ENCODE results near the gene RSPH6A. TPM values are rescaled to one million over a fixed set of nuclear protein-coding genes. Genes with fewer than 3 reads are reported as not detected.

RSPH6A gene
- total RNA-seq, 1 experiment from 2014 or later = not detected

GRCh38 chr19:45842198-45842597 lies 27.1 kb upstream of the RSPH6A start:
- H3K4me3 ChIP-seq = no peak overlapping the region
- H3K9me3 ChIP-seq (replicated peaks) = no peaks in the 10 kb centered on the region
- H3K4me1 ChIP-seq (replicated peaks) = no peaks in the 10 kb centered on the region
- H3K27me3 ChIP-seq (replicated peaks) = no peaks in the 10 kb centered on the region
- no peak for DNase-seq (ENCODE audit: low read depth in 1 of 2, low spot score in 2 of 2)
- H3K36me3 ChIP-seq = peaks cover 82% of the 10 kb centered on the region
- H3K27ac ChIP-seq = no peak overlapping the region

- peaks cover 90% of the 10 kb centered on the region for H3K36me3 ChIP-seq
- no peak overlapping the region for H3K27ac ChIP-seq
- H3K4me3 ChIP-seq = no peak overlapping the region
- DNase-seq (ENCODE audit: low read depth in 1 of 2, low spot score in 2 of 2) = no peak
- H3K27me3 ChIP-seq (replicated peaks) = no peaks in the 10 kb centered on the region
- H3K9me3 ChIP-seq (replicated peaks) = no peaks in the 10 kb centered on the region
- H3K4me1 ChIP-seq (replicated peaks) = no peaks in the 10 kb centered on the region
These were observed 19.9 kb upstream of the RSPH6A start for GRCh38 chr19:45834970-45835369.

- no peaks in the 10 kb centered on the region for H3K9me3 ChIP-seq (replicated peaks)
- no peak for DNase-seq (ENCODE audit: low read depth in 1 of 2, low spot score in 2 of 2)
- H3K4me1 ChIP-seq (replicated peaks) = no peaks in the 10 kb centered on the region
- no peaks in the 10 kb centered on the region for H3K27me3 ChIP-seq (replicated peaks)
- H3K36me3 ChIP-seq = peaks cover 96% of the 10 kb centered on the region
- no peak overlapping the region for H3K27ac ChIP-seq
- H3K4me3 ChIP-seq = no peak overlapping the region
These were observed 13.8 kb upstream of the RSPH6A start for GRCh38 chr19:45828945-45829344.

- Histone ChIP-seq H3K4me3 (no peak overlapping the region), H3K9me3 (replicated peaks) (no peaks in the 10 kb centered on the region), H3K4me1 (replicated peaks) (no peaks in the 10 kb centered on the region), H3K36me3 (peaks cover 94% of the 10 kb centered on the region), H3K27me3 (replicated peaks) (no peaks in the 10 kb centered on the region), H3K27ac (no peak overlapping the region)
- DNase-seq (ENCODE audit: low read depth in 1 of 2, low spot score in 2 of 2) = no peak
These were observed 13.4 kb upstream of the RSPH6A start for GRCh38 chr19:45828523-45828922.

GRCh38 chr19:45827459-45828093 lies 12.5 kb upstream of the RSPH6A start:
- H3K36me3 ChIP-seq = peaks cover 96% of the 10 kb centered on the region
- no peaks in the 10 kb centered on the region for H3K4me1 ChIP-seq (replicated peaks)
- no peaks in the 10 kb centered on the region for H3K9me3 ChIP-seq (replicated peaks)
- H3K4me3 ChIP-seq = no peak overlapping the region
- DNase-seq (ENCODE audit: low read depth in 1 of 2, low spot score in 2 of 2) = no peak
- no peak overlapping the region for H3K27ac ChIP-seq
- no peaks in the 10 kb centered on the region for H3K27me3 ChIP-seq (replicated peaks)

GRCh38 chr19:45826934-45827333 lies 11.8 kb upstream of the RSPH6A start:
- H3K4me1 ChIP-seq (replicated peaks) = no peaks in the 10 kb centered on the region
- H3K36me3 ChIP-seq = peaks cover 94% of the 10 kb centered on the region
- DNase-seq (ENCODE audit: low read depth in 1 of 2, low spot score in 2 of 2) = no peak
- H3K27ac ChIP-seq = no peak overlapping the region
- no peaks in the 10 kb centered on the region for H3K9me3 ChIP-seq (replicated peaks)
- no peak overlapping the region for H3K4me3 ChIP-seq
- no peaks in the 10 kb centered on the region for H3K27me3 ChIP-seq (replicated peaks)

GRCh38 chr19:45825917-45826893 lies 11.1 kb upstream of the RSPH6A start:
- Histone ChIP-seq H3K4me3 (no peak overlapping the region), H3K9me3 (replicated peaks) (no peaks in the 10 kb centered on the region), H3K27ac (no peak overlapping the region), H3K27me3 (replicated peaks) (no peaks in the 10 kb centered on the region), H3K36me3 (peaks cover 92% of the 10 kb centered on the region), H3K4me1 (replicated peaks) (no peaks in the 10 kb centered on the region)
- DNase-seq (ENCODE audit: low read depth in 1 of 2, low spot score in 2 of 2) = no peak

- DNase-seq (ENCODE audit: low read depth in 1 of 2, low spot score in 2 of 2) = no peak
- Histone ChIP-seq H3K9me3 (replicated peaks) (no peaks in the 10 kb centered on the region), H3K36me3 (peaks cover 88% of the 10 kb centered on the region), H3K27ac (no peak overlapping the region), H3K4me3 (no peak overlapping the region), H3K4me1 (replicated peaks) (no peaks in the 10 kb centered on the region), H3K27me3 (replicated peaks) (no peaks in the 10 kb centered on the region)
These were observed 10.1 kb upstream of the RSPH6A start for GRCh38 chr19:45825263-45825605.

GRCh38 chr19:45824531-45825262 lies 9.6 kb upstream of the RSPH6A start:
- no peak for DNase-seq (ENCODE audit: low read depth in 1 of 2, low spot score in 2 of 2)
- H3K4me3 ChIP-seq = no peak overlapping the region
- H3K36me3 ChIP-seq = peaks cover 88% of the 10 kb centered on the region

GRCh38 chr19:45824041-45824471 lies 8.9 kb upstream of the RSPH6A start:
- Histone ChIP-seq H3K4me1 (replicated peaks) (no peaks in the 10 kb centered on the region), H3K36me3 (peaks cover 83% of the 10 kb centered on the region), H3K9me3 (replicated peaks) (no peaks in the 10 kb centered on the region), H3K27ac (no peak overlapping the region), H3K27me3 (replicated peaks) (no peaks in the 10 kb centered on the region), H3K4me3 (no peak overlapping the region)
- DNase-seq (ENCODE audit: low read depth in 1 of 2, low spot score in 2 of 2) = no peak

More at GRCh38 chr19:45824531-45825262, 9.6 kb upstream of the RSPH6A start:
- Histone ChIP-seq H3K27me3 (replicated peaks) (no peaks in the 10 kb centered on the region), H3K9me3 (replicated peaks) (no peaks in the 10 kb centered on the region), H3K4me1 (replicated peaks) (no peaks in the 10 kb centered on the region), H3K27ac (no peak overlapping the region)

GRCh38 chr19:45823182-45823581 lies 8.1 kb upstream of the RSPH6A start:
- H3K4me1 ChIP-seq (replicated peaks) = no peaks in the 10 kb centered on the region
- H3K27ac ChIP-seq = no peak overlapping the region
- no peaks in the 10 kb centered on the region for H3K9me3 ChIP-seq (replicated peaks)
- no peak overlapping the region for H3K4me3 ChIP-seq
- H3K27me3 ChIP-seq (replicated peaks) = no peaks in the 10 kb centered on the region
- DNase-seq (ENCODE audit: low read depth in 1 of 2, low spot score in 2 of 2) = no peak
- peaks cover 74% of the 10 kb centered on the region for H3K36me3 ChIP-seq

- Histone ChIP-seq H3K27ac (no peak overlapping the region), H3K4me1 (replicated peaks) (no peaks in the 10 kb centered on the region), H3K9me3 (replicated peaks) (no peaks in the 10 kb centered on the region), H3K36me3 (peaks cover 73% of the 10 kb centered on the region), H3K4me3 (no peak overlapping the region), H3K27me3 (replicated peaks) (no peaks in the 10 kb centered on the region)
- no peak for DNase-seq (ENCODE audit: low read depth in 1 of 2, low spot score in 2 of 2)
These were observed 7.6 kb upstream of the RSPH6A start for GRCh38 chr19:45822716-45823115.

GRCh38 chr19:45821570-45821969 lies 6.5 kb upstream of the RSPH6A start:
- Histone ChIP-seq H3K4me1 (replicated peaks) (0 out of 2 replicates have a peak, but pooled peaks cover 3% of the 10 kb centered on the region), H3K27ac (no peak overlapping the region), H3K9me3 (replicated peaks) (no peaks in the 10 kb centered on the region), H3K4me3 (no peak overlapping the region), H3K27me3 (replicated peaks) (no peaks in the 10 kb centered on the region), H3K36me3 (peaks cover 64% of the 10 kb centered on the region)
- no peak for DNase-seq (ENCODE audit: low read depth in 1 of 2, low spot score in 2 of 2)

- Histone ChIP-seq H3K4me3 (no peak overlapping the region), H3K27me3 (replicated peaks) (no peaks in the 10 kb centered on the region), H3K36me3 (peaks cover 63% of the 10 kb centered on the region), H3K9me3 (replicated peaks) (no peaks in the 10 kb centered on the region), H3K4me1 (replicated peaks) (0 out of 2 replicates have a peak, but pooled peaks cover 3% of the 10 kb centered on the region), H3K27ac (no peak overlapping the region)
- DNase-seq (ENCODE audit: low read depth in 1 of 2, low spot score in 2 of 2) = no peak
These were observed 6.0 kb upstream of the RSPH6A start for GRCh38 chr19:45821103-45821521.

Data from SJSA1 (cell line).